ENCODE data around the gene BMP7. TPM values are rescaled to one million over a fixed set of nuclear protein-coding genes. Genes with fewer than 3 reads are reported as not detected.

Gene BMP7
- total and polyA plus RNA-seq, 12 donors, result 0.72 to 19.2 (median 4.1) TPM

DNA sequence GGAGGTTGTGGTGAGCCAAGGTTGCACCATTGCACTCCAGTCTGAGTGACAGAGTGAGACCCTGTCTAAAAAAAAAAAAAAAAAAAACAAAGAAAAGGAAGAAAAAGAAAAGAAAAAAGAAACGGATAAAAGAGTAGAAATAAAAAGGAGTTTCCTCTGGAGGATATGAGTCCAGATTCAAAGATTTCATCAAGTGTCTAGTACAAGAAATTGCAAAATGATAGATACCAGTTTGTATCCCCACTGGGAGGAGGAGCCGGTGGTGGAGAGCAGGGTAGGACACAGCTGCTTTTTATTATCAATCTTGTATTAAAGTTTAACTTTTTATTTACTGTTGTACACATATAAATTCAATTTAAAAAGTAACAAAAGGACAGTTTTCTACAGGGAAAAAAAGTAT lies 113.9 kb downstream of the BMP7 start:
- 65 to 69% methylated on average over 2 of the region's 2 CpGs for WGBS, 2 donors
- H3K36me3 ChIP-seq, result no peaks in the 10 kb centered on the region
- no peak for ATAC-seq
- H3K9me3 ChIP-seq, result peaks cover 0 to 7% (median 0%) of the 10 kb centered on the region in 11 donors
- no peak for TF ChIP-seq CTCF (IDR thresholded peaks at IDR 0.05)
- no peak overlapping the region for H3K27ac ChIP-seq
- no peak overlapping the region for H3K4me3 ChIP-seq
- intact Hi-C loops (cut with DNase I), result no loop called here
- DNase-seq, result no peak
- H3K4me1 ChIP-seq, result peaks cover 0 to 18% (median 0%) of the 10 kb centered on the region in 9 donors
- peaks cover 0 to 6% (median 0%) of the 10 kb centered on the region in 7 donors for H3K27me3 ChIP-seq

DNA sequence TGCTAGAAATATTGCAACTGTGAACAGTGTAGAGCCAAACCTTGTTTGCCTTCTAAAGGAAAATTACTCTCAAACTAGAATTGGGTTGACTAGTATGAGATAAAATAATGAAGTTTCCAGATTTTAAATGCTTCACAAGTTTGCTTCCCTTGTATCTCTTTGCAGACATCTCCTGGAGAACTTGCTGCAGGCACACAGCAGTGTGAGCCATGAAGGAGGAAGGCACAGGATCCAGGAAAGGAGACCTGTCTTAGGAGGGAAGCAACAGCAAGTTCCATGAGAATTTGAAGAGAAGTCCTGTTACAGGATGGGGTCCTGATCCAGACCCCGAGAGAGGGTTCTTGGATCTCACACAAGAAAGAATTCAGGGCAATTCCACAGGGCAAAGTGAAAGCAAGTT lies 115.9 kb downstream of the BMP7 start:
- DNase-seq (no peak), ATAC-seq (no peak)
- Histone ChIP-seq H3K9me3 (peaks cover 0 to 7% (median 0%) of the 10 kb centered on the region in 11 donors), H3K4me1 (peaks cover 0 to 10% (median 0%) of the 10 kb centered on the region in 9 donors), H3K27me3 (peaks cover 0 to 6% (median 0%) of the 10 kb centered on the region in 7 donors), H3K36me3 (no peaks in the 10 kb centered on the region), H3K4me3 (no peak overlapping the region), H3K27ac (peak overlapping the region in 4 of 10 donors; percentile 0 to 39 (median 24))
- TF ChIP-seq CTCF (IDR thresholded peaks at IDR 0.05), result no peak
- intact Hi-C loops (cut with DNase I), result no loop called here
- 72 to 75% methylated on average over 1 of the region's 1 CpG for WGBS, 2 donors

GRCh38 chr20:57148263-57148662 lies 118.2 kb downstream of the BMP7 start:
- no peak for TF ChIP-seq CTCF (IDR thresholded peaks at IDR 0.05)
- Histone ChIP-seq H3K4me3 (no peak overlapping the region), H3K27me3 (peaks cover 0 to 7% (median 0%) of the 10 kb centered on the region in 7 donors), H3K9me3 (peaks cover 0 to 7% (median 0%) of the 10 kb centered on the region in 11 donors), H3K36me3 (no peaks in the 10 kb centered on the region), H3K4me1 (peaks cover 0 to 10% (median 0%) of the 10 kb centered on the region in 9 donors), H3K27ac (peak overlapping the region in 8 of 10 donors; percentile 19 to 72 (median 48))
- 14 to 19% methylated on average over 13 of the region's 13 CpGs for WGBS, 2 donors
- ATAC-seq (peak; percentile 44 to 86 (median 69)), DNase-seq (peak; percentile 12 to 21)
- intact Hi-C loops (cut with DNase I), result no loop called here

- no peak for TF ChIP-seq CTCF (IDR thresholded peaks at IDR 0.05)
- Histone ChIP-seq H3K36me3 (no peaks in the 10 kb centered on the region), H3K4me1 (peaks cover 0 to 10% (median 0%) of the 10 kb centered on the region in 9 donors), H3K27me3 (peaks cover 0 to 7% (median 0%) of the 10 kb centered on the region in 7 donors), H3K27ac (no peak overlapping the region), H3K9me3 (peaks cover 0 to 7% (median 0%) of the 10 kb centered on the region in 11 donors), H3K4me3 (no peak overlapping the region)
- DNase-seq (no peak), ATAC-seq (no peak)
- WGBS, 2 donors, result 76 to 85% methylated on average over 5 of the region's 5 CpGs
- intact Hi-C loops (cut with DNase I), result no loop called here
Measured at GRCh38 chr20:57147185-57147584, 119.3 kb downstream of the BMP7 start.
